Retinal pigment epithelial cell (primary cell): Measurements from ENCODE around the gene GLTP.

Experiments
- DNase-seq: peaks from one replicate; pipeline ENCODE4 v3.0.0-alpha.2; 2010; ENCODE audit warnings: low read depth
- H3K4me3 ChIP-seq: 2 replicates; pipeline ENCODE4 v1.5.1; 2011; ENCODE audit warnings: mild to moderate bottlenecking, low read length, control low read depth, moderate library complexity
- TF ChIP-seq, protein P1 (sequence below): conservative IDR thresholded peaks from 2 replicates; pipeline ENCODE4 v1.5.1; 2011; ENCODE audit warnings: low read depth, low read length, control low read depth, inconsistent platforms

Gene GLTP

DNA sequence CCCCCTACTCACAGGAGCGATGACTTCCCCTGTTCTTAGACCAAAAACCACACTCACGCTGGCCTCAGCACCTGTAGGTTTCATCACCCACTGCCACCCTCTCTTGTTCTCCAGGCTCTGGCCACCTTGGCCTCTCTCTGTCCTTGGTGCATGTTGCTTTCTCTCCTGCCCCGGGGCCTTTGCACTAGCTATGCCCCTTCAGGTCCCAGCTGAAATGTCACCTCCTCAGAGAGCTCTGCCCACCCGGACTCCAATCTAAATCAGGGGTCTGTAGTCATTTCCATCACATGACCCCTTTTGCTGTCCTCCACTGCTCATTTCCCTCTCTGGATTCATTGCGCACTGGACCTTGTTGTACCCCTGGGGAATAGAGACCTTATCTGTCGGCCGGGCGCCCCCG is 39.0 kb downstream of the GLTP start:
- TF ChIP-seq, protein P1, sequence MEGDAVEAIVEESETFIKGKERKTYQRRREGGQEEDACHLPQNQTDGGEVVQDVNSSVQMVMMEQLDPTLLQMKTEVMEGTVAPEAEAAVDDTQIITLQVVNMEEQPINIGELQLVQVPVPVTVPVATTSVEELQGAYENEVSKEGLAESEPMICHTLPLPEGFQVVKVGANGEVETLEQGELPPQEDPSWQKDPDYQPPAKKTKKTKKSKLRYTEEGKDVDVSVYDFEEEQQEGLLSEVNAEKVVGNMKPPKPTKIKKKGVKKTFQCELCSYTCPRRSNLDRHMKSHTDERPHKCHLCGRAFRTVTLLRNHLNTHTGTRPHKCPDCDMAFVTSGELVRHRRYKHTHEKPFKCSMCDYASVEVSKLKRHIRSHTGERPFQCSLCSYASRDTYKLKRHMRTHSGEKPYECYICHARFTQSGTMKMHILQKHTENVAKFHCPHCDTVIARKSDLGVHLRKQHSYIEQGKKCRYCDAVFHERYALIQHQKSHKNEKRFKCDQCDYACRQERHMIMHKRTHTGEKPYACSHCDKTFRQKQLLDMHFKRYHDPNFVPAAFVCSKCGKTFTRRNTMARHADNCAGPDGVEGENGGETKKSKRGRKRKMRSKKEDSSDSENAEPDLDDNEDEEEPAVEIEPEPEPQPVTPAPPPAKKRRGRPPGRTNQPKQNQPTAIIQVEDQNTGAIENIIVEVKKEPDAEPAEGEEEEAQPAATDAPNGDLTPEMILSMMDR = no peak
- no peak for DNase-seq
- H3K4me3 ChIP-seq = no peak overlapping the region

DNA sequence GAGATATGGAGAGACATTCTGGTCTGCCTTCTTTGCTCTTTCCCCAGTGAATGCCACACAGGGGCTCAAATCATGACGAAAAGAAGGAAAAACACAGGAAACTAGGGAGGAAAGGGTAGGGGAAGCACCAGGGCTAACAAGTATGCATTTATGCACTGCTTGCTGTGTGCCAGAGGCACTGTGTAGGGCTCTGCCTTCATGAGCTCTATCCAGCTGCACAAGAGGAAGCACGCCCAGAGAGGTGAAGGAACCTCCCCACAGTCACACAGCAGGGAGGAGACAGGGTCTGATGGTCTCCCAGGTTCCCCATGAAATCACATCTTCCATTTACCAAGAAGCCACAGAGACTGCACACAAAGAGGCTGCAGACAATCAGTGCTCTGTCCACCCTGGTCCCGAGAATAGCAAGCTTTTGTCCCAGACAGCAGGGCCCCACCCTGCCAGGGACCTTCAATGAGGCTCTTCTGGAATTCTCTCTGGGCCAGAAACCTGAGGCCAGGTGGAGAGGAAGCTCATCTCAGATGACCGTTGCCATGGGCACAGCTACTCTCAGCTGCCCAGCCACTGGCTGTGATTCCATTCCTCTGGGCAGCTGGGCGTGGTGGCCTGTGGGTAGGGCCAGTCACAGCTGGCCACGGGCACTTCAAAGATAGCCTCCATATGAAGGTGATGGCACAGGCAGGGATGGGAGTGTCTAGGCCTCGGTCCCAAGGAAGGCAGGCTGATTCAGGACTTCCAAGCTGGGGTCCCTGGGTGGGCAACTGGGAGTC is 39.9 kb downstream of the GLTP start:
- TF ChIP-seq, protein P1 = no peak
- no peak overlapping the region for H3K4me3 ChIP-seq
- no peak for DNase-seq

DNA sequence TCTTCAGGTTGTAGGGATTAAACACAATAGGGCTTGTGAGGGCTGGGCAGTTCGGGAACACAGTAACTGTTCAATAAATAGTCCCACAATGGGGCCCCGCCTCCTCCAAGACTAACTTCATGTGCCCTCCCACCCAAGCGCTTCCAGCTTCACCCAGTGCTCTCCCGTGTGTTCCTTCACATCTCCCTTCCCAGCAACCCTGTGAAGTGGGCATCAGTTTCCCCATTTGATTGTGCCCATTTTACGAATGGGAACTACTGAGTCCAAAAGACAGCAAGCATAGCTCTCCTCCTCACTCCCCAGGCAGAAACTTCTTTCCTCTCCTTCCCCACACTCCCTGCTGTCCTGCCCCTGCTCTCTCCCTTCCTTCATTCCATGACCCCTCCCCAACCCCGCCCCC is 40.9 kb downstream of the GLTP start:
- TF ChIP-seq, protein P1 = no peak
- no peak overlapping the region for H3K4me3 ChIP-seq
- DNase-seq = no peak

DNA sequence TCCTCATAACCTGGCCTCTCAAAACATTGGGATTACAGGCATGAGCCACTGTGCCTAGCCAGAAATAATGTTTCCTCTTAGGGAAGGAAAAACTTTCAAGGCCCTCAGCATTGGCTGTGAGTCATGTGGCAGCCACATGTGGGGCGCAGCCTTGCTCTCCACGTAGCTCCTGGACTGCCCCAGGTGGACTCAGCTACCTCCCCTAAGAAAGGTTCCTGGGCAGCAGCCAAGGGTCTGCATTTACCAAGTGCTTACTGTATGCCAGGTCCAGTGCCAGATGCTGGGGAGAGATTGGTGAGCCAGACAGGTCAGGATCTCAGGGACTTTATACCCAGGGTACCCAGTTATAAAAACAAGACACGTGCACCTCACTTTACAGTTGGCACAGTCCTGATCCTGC is 43.4 kb downstream of the GLTP start:
- no peak overlapping the region for H3K4me3 ChIP-seq
- TF ChIP-seq, protein P1 = no peak
- DNase-seq = no peak

DNA sequence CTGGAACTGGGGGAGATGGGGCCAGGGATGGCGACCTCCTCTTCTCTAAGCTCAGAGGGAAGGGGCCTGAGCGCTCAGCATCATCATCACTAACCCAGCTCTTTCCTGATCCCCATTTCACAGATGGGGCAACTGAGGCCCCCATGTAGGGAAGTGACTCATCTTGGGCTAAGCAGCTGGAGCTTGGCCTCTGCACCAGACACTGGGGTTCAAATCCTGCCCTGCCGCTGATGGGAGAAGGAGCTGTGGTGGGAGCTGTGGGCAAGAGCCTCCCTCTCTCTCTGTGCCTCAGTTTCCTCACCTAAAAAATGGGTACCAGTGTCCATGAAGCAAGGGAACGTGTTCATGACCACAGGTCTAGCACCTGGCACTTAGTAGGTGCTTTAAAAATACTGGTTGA is 44.5 kb downstream of the GLTP start:
- TF ChIP-seq, protein P1 = no peak
- H3K4me3 ChIP-seq = no peak overlapping the region
- no peak for DNase-seq

DNA sequence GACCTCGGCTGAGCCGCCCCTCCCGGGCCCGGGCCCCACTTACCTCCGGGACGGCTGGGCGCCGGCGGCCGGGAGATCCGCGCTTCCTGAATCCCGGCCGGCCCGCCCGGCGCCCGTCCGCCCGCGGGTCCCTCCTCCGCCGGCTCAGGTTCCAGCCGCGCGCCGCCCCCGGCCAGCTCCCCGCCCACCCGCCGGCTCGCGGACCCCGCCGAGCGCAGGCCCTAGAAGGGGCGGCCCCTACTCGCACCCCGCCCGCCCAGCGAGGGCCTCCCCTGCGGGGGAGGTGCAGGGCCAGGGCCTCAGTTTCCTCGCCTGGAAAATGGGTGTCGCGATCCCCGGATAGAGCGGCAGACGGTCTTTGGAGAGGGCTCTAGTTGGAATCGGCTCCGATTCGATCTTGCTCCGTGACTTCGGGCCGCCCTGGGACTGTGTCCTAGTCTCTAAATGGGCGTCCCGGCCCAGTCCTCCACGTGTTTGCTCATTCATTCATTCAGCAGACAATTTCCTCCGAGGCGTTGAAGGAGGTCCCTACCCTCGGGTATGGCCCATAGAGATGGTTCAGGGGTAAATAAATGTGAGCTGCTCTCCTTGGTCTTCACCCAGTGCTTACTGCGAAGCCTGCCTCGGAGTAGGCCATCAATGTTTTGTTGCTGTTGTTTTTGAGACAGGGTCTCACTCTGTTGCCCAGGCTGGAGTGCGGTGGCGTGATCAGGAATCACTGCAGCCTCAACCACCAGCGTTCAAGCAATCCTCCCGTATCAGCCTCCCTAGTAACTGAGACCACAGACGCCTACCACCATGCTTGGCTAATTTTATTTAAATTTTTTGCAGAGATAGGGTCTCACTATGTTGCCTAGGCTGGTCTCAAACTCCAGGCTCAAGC is 46.8 kb downstream of the GLTP start, which contains the start of gene TRPV4:
Gene TRPV4, minus strand, starts transcription at position 92 of the 883 bp plus-strand sequence. CDS start 18,602 bp downstream, outside the sequence.
- TF ChIP-seq, protein P1 = no peak
- H3K4me3 ChIP-seq = peak within 1 kb of the TSS; percentile 39
- no peak for DNase-seq
